HT-29 (cell line): ENCODE results near the gene ONECUT1. TPM values are rescaled to one million over a fixed set of nuclear protein-coding genes. Genes with fewer than 3 reads are reported as not detected.
A peak's percentile ranks its signal among the peaks of the same experiment; 100 is the strongest.

Experiments
- DNase-seq: peaks from one replicate; pipeline ENCODE4 v3.0.0-alpha.2; 2015; ENCODE audit warnings: low spot score
- total RNA-seq: library from RNA; depleted of rRNA; stranded (reverse); fragments of >200 nt; shearing (Covaris generic); gene quantifications from 2 replicates; pipeline ENCODE4 v1.2.3, GENCODE V29; 2014

The ONECUT1 gene
- total RNA-seq, 1 experiment from 2014 or later: not detected

- no peak for DNase-seq
Observed at GRCh38 chr15:52783929-52784798, 6.0 kb downstream of the ONECUT1 start.

DNA sequence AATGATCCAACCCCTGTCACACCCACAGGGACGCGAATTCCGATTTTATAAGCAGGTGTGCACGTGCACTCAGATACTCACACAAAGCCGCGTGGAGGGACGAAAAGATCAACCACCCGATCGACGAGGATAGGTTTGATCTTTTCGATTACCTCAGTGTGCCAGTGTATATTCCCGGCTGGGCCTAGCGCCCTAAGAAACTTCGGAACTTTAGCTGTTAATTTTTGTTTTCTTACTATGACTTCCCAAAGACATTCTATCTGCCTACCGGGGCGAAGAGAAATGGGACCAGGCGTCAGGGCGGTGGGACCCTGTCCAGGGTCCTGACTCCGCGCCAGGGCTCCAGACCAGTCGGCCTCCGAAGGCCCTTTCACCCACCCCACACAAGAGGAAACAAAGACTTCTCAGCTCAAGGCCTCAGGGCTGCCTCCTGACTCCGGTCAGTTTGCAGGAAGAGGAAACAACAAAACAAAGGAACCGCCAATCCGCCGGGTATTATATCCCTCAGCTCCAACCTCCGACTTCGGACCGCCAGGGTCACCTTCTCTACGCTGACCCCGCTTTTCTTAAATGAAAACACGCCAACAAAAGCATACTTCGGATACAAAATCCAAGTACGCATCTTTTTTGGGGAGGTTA, 6.8 kb downstream of the ONECUT1 start:
- no peak for DNase-seq

- no peak for DNase-seq
Observed at GRCh38 chr15:52782514-52782913, 7.6 kb downstream of the ONECUT1 start.

DNA sequence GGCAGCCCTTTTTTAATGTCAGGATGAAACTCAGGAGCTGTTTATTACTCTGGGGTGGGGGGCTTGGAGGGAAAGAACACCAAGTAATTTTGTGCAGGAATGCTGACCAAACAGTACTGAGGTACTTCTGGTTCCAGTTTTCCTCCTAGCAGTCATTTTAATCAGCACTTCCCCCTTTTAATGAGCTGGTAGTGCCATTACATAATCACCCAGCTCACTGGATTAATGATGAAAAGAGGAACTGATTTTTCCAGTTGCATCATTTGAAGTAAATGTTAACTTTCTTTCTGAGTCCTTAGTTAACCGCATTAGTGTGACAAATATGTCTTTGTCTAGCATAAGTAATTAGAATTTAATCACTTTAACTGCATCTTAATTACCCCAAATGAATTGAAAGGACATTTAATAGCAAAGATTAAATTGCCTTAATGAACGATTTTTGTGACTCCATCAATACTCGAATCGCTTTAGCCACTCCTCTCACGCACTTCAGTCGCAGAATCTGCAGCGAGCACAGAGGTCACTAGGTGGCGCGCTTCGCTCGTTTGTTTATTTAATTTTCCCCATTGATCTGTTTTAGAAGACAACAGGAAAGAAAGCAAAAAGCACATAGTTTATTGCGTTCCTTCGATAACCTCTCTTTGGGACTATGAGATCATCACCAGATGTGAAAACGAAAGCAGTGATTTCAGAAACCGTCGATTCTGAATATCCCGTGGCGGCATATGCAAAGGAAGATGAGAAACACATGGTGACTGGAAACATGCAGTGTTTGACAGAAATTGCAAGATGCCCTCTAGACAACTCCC, 9.8 kb downstream of the ONECUT1 start:
- peak; percentile 88 for DNase-seq

GRCh38 chr15:52778457-52778856, 11.7 kb downstream of the ONECUT1 start:
- no peak for DNase-seq

GRCh38 chr15:52772766-52773165, 17.4 kb downstream of the ONECUT1 start:
- DNase-seq: no peak

GRCh38 chr15:52765785-52766184, 24.4 kb downstream of the ONECUT1 start:
- peak; percentile 43 for DNase-seq

DNA sequence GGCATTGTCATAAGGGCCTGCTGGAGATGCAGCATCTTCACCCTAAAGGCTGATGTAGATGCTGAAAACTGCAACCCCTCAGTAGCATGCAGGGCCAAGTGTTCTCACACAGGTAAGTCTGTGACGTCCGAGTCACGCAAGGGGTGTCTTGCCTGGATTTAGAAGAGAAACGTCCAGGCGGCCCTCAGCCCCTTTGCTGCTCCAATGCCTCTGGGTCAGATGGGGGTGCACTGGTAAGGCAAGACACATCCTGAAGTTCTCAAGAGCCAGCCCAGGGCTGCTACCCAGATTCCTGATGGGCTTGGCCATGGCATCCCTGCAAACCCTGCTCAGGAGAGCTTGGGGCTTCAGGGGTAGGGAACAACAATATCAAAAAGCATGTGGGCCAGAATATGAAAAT, 25.4 kb downstream of the ONECUT1 start:
- no peak for DNase-seq

GRCh38 chr15:52762621-52763020, 27.5 kb downstream of the ONECUT1 start:
- DNase-seq: no peak

DNA sequence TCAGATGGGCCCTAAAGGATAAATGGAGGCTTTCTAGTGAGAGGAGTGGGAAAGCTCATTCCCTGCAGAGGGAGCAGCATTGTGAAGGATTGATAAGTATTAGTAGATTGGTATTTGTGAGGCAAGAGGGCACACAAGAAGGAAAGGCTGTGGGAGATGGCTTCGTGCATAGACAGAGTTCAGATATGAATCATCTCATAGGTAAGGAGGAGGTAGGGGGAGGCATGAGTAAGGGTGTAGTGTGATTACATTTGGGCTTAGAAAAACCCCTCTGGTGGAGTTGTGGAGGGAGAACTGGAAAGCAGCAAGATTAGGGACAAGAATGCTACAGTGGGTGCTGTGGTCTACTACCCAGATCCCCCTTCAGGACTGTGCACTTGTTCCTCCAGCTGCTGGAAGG, 29.6 kb downstream of the ONECUT1 start:
- DNase-seq: no peak

DNA sequence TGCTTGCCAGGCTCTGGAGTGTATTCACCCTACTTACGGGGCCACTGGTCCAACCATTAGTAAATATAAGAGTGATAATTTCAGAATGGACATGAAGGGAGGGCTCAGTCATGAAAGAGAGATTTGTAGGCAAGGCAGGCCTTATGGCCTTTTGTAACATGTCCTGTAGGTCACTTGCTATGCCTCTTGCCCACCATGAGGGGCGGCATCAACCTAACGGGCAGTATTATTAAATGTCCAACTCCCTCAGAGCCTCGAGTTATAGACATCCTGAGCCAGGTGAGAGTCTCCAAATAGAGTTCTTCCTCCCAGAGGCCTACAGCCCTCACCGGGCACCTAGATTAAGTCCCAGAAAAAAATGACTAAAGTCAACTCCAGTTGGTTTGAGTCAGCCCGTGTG, 30.2 kb downstream of the ONECUT1 start:
- DNase-seq: no peak

DNA sequence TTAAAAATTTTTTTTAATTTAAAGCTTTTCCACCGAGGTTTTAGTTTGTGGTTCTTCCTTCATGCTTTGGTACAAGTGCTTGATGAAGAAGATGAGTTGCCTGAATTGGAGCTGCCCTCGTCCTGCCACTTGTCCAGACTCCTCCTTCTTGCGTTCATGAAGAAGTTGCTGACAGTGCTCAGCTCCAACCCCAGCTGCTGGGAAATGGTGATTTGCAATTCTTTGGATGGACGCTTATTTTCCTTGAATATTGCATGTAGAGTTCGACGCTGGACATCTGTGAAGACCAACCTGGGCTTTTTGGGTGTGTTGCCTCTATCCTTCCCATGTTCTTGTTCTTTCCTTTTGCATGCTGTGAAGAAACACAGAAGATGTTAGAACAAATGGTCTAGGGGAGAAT, 32.6 kb downstream of the ONECUT1 start:
- no peak for DNase-seq

DNA sequence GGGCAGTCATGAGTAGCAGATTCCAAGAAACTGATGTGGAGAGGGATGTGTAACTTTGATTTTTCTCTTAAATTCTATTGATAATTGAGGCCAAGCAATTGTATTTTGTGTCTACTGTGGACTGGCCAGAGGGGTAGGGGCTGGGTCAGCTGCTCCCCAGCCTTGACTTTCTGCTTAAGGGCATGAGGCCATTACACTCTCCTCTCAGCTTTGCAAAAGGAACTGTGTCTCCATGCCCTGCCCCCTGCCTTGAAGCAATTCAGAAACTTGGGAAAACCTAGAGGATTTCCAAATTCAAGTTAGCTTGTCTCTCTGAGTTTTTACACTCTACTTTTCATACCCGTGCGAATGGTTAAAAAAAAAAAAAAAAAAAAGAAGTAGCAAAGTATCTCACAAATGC, 38.6 kb downstream of the ONECUT1 start:
- no peak for DNase-seq

GRCh38 chr15:52749258-52749657, 40.9 kb downstream of the ONECUT1 start:
- DNase-seq: no peak

DNA sequence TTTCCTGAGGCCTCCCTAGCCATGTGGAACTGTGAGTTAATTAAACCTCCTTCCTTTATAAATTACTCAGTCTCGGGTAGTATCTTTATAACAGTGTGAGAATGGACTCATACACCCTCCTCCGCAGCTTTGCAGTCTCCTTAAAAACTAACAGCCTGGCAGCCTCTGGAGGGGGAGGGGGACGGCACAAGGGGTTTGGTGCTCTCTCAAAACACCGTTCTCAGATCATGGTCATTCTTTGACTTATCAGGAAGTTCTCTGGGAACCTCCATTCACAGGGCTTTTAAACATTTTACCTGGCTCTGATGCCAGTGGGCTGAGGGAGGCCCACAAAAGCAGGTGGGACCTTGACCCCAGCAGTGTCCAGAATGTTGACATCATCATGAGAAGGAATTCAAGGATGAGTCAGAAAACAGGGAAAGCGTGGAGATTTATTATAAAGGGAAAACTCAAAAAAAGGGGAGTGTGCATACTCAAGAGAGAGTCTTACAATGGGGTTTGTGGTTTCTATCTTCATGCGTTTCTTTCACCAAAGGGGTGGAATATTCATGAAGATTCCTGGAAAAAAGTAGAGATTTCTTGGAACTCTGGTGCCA, 43.9 kb downstream of the ONECUT1 start:
- DNase-seq: no peak

DNA sequence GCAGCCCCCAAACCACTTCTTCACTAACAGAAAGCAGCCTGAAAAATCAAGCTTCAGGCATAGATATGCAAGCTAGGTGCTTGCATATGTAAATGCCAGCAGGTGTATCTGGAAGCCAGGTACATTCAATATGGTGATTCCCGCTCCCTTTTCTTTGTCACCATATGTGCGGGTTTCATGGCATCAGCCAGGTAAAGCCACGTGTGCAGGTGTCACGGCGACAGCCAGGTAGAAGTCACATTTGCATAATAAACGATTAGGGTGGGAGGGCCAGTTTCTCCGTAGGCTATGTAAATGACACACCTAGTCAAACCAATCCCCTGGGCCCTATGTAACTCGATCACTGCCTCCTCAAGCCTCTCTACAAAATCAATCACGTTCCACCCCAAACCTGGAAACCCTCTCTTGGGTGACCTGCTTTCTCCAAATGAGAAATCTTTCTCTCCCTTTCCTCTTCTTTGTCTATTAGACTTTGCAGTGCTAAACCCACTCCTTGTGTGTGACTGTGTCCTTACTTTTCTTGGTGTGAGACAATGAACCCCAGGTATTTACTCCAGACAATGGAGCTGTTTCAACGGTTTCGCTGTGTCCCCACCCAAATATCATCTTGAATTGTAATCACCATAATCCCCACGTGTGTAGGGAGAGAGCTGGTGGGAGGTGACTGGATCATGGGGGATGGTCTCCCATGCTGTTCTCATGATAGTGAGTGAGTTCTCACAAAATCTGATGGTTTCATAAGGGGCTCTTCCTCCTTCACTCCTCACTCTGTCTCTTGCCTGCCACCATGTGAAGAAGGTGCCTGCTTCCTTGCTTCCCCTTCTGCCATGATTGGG, 44.6 kb downstream of the ONECUT1 start:
- DNase-seq: no peak

- no peak for DNase-seq
Observed at GRCh38 chr15:52738311-52738710, 51.8 kb downstream of the ONECUT1 start.

DNA sequence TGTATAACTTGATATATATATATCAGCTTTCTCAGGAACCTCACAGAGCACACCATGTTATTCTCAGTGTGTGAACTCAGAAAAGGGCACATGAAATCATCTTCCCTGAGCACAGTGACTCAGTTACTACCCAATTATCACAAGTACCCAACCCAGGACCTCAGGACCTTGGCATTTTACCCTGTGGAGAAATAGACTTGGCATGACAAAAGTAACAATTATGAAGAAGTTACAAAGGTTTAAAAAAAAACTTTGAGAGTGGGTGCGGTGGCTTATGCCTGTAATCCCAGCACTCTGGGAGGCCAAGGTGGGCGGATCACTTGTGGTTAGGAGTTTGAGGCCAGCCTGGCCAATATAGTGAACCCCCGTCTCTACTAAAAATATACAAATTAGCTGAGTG, 52.4 kb downstream of the ONECUT1 start:
- DNase-seq: no peak

GRCh38 chr15:52735231-52736089, 54.7 kb downstream of the ONECUT1 start:
- DNase-seq: peak; percentile 95

DNA sequence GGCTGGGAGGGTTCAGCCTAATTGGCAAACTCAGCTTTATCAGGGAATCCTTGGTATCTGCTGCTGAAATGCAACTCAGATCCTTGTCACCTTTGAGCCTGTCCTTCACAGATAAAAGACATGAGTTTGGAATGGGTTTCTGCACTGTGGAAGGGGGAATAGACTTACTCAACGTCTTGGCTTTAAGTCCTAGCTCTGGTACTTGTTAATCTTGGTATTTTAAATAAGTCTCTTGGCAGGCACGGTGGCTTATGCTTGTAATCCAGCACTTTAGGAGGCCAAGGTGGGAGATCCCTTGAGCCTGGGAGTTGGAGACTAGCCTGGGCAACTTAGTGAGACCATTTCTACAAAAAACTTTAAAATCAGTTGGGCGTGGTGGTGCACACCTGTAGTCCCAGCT, 55.8 kb downstream of the ONECUT1 start:
- no peak for DNase-seq
